CD4-positive, alpha-beta T cell treated with Interleukin-4 for 4 hours (primary cell): ENCODE measurements around the gene TOGARAM2.
"Not testable (repeated sequence)": the region's sequence is repeated elsewhere in the genome, so short reads cannot be mapped to it uniquely, and the experiment has no call there.

Experiments
- DNase-seq: peaks from one replicate; pipeline ENCODE4 v3.0.0-alpha.2; 2020

The TOGARAM2 gene

DNA sequence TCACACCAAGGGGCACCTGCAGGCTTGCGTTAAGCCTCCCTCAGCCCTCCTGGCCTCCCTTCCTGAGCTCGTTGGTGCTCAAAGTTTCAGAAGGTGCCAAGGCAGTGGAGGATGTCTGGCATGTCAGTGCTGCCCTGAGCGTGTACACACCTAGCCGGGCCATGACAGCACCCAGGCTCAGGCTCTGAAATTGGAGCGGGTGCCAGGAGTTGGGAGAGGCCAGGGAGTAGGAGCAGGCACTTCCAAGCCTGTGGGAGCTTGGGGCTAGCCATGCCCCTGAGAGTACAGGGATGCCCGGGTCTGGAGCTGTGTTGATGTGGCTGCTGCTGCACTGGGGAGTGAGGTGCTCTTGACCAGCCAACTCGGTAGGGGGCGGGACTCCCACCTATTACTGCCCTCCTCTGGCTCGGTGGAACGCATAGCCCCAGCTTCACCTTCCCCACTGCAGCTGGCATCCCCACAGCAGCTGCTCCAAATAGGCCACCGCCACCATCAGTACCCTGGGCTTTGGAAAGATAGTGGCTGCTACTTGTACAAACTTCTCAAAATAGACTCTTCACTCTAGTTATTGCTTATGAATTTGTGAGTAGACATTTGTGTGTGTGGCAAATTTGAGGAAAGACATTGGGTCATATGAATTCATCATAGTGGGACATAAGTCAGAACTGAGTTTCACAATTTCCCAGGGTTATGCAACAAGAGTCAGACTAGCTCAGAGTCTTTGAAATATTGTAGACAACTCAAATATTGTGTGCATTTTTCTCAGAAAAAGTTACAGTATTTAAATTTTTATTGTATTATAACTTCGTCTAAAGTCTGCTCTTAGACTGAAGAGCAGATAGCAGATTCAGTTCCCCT, 100.0 kb downstream of the TOGARAM2 start:
- no peak for DNase-seq

DNA sequence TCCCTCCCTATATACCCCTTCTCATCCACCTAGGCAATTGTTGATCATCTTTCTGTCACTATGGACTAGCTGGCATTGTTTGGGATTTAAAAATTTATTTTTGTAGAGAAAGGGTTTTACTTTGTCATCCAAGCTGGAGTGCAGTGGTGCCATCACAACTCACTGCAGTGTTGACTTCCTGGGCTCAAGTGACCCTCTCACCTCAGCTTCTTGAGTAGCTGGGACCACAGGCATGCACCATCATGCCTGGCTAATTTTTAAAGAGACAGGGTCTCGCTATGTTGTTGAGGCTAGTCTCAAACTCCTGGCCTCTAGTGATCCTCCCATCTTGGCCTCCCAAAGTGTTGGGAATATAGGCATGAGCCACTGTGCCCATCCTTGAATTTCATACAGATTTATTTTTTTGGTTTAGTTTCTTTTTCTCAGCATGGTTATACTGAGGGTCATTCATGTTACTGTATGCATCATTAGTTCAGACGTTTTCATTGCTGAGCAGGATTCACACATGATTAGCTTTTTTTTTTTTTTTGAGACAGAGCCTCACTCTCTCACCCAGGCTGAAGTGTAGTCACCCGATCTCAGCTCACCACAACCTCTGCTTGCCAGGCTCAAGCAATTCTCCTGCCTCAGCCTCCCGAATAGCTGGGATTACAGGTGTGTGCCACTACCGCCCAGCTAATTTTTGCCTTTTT, 101.9 kb downstream of the TOGARAM2 start:
- no peak for DNase-seq

GRCh38 chr2:29084554-29084953, 103.5 kb downstream of the TOGARAM2 start:
- no peak for DNase-seq

DNA sequence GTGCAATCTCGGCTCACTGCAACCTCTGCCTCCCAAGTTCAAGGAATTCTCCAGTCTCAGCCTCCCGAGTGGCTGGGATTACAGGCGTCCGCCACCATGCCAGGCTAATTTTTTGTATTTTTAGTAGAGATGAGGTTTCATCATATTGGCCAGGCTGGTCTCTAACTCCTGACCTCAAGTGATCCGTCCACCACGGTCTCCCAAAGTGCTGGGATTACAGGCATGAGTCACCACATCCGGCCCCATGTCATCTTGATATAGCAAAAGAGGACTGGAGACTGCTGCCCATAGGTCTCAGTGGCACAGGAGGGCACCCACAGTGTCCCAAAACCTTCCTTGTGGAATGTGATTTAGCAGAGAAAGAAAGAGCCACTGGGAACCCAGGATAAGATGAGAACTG, 109.2 kb downstream of the TOGARAM2 start:
- not testable (repeated sequence) for DNase-seq

GRCh38 chr2:29096969-29097368, 115.9 kb downstream of the TOGARAM2 start:
- no peak for DNase-seq

DNA sequence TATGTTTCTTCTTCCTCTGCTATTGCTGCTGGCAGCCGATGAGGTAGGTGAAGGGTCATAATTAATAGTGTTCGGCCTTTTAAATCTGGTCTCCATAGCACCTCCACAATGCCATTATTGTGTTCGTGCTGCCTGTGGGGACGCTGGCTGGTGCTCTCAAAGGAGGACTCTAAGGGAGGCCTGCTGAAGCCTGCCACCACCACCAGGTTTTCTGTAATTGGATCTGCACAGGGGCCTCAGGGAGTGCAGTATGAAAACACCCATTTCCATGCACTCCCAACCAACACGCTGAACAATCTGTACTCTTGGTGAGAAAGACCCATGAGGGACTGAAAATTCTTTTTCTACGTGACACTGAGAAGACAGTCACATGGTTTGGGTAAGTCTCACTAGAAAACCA, 116.5 kb downstream of the TOGARAM2 start:
- no peak for DNase-seq

GRCh38 chr2:29100564-29100963, 119.5 kb downstream of the TOGARAM2 start:
- no peak for DNase-seq
